H1 (cell line): ENCODE results near the gene MYO16. TPM values are rescaled to one million over a fixed set of nuclear protein-coding genes. Genes with fewer than 3 reads are reported as not detected.

Experiments used
- CTCF ChIA-PET: fragments of 300-600 bp; sonication (Branson Sonifier 250); formaldehyde crosslinking; loops from one replicate; lab custom pipeline; 2021; ENCODE audit not compliant: partially characterized antibody; lab: Charles Lee
- POLR2A ChIA-PET: fragments of 300-600 bp; sonication (Branson Sonifier 250); formaldehyde crosslinking; loops from one replicate; lab custom pipeline; 2021; ENCODE audit warnings: inconsistent platforms; ENCODE audit not compliant: partially characterized antibody; lab: Charles Lee
- DNase-seq, 2 experiments: peaks; one replicate each; pipeline versions ENCODE4 v3.0.0 to v3.0.0-alpha.2; 2010 to 2022; ENCODE audit warnings: low spot score in 2 of 2, low read depth in 1 of 2, mixed read lengths in 1 of 2
- FAIRE-seq: peaks from 2 replicates; lab custom pipeline; 2011; peaks lifted over from hg19 to GRCh38; lab: Jason Lieb, UNC
- H2AFZ ChIP-seq: 2 replicates; pipeline ENCODE4 v1.8.1; 2012; ENCODE audit warnings: low read length, inconsistent platforms
- H2AK5ac ChIP-seq: 2 replicates; pipeline ENCODE4 v1.6.1; 2013; ENCODE audit warnings: low read depth, low read length
- H2BK120ac ChIP-seq: replicated peaks from 2 replicates; pipeline ENCODE3; 2013; ENCODE audit warnings: low read depth, low read length, inconsistent platforms
- H2BK12ac ChIP-seq: 2 replicates; pipeline ENCODE4 v1.6.1; 2013; ENCODE audit warnings: low read depth, low read length
- H2BK15ac ChIP-seq: 2 replicates; pipeline ENCODE4 v1.6.1; 2013; ENCODE audit warnings: low read length
- H2BK20ac ChIP-seq: 2 replicates; pipeline ENCODE4 v1.6.1; 2013; ENCODE audit warnings: low read length
- H2BK5ac ChIP-seq: 2 replicates; pipeline ENCODE4 v1.6.1; 2013; ENCODE audit warnings: low read depth, low read length
- H3K14ac ChIP-seq: 2 replicates; pipeline ENCODE4 v1.6.1; 2013; ENCODE audit warnings: inconsistent platforms; ENCODE audit not compliant: insufficient read length
- H3K18ac ChIP-seq: 2 replicates; pipeline ENCODE4 v1.6.1; 2013; ENCODE audit warnings: low read length; ENCODE audit errors: extremely low read depth
- H3K23ac ChIP-seq: 2 replicates; pipeline ENCODE4 v1.6.1; 2013; ENCODE audit warnings: inconsistent platforms; ENCODE audit not compliant: insufficient read length
- H3K23me2 ChIP-seq: 2 replicates; pipeline ENCODE4 v1.6.1; 2013; ENCODE audit warnings: low read depth, low read length
- H3K27ac ChIP-seq: 2 replicates; pipeline ENCODE4 v1.6.1; 2011; ENCODE audit warnings: low read depth, low read length, inconsistent platforms
- H3K27me3 ChIP-seq, 4 experiments: replicated peaks in 1 of 4; 1 replicate in 1 of 4; 2 replicates in 3 of 4; pipeline versions ENCODE4 v1.6.1 to v1.8.1; 2011 to 2013; ENCODE audit warnings: low read length in 3 of 4, mild to moderate bottlenecking in 3 of 4, inconsistent platforms in 2 of 4, mixed read lengths in 2 of 4, moderate library complexity in 1 of 4; ENCODE audit not compliant: control insufficient read depth in 3 of 4, insufficient read depth in 3 of 4; ENCODE audit errors: extremely low read depth in 1 of 4
- H3K36me3 ChIP-seq, 4 experiments: 2 replicates each; pipeline versions ENCODE4 v1.6.1 to v1.8.1; 2011 to 2013; ENCODE audit warnings: mild to moderate bottlenecking in 4 of 4, low read length in 3 of 4, moderate library complexity in 2 of 4, control low read depth in 1 of 4, inconsistent platforms in 1 of 4; ENCODE audit not compliant: insufficient read depth in 4 of 4, control insufficient read depth in 2 of 4
- H3K4ac ChIP-seq: replicated peaks from 2 replicates; pipeline ENCODE3; 2013; ENCODE audit warnings: low read length, low read depth, mixed read lengths, inconsistent platforms; ENCODE audit not compliant: insufficient read length
- H3K4me1 ChIP-seq, 4 experiments: replicated peaks in 1 of 4; 1 replicate in 1 of 4; 2 replicates in 3 of 4; pipeline versions ENCODE4 v1.6.1 to v1.8.1; 2011 to 2013; ENCODE audit warnings: low read length in 3 of 4, inconsistent platforms in 2 of 4, mixed read lengths in 1 of 4; ENCODE audit not compliant: insufficient read depth in 4 of 4, control insufficient read depth in 3 of 4
- H3K4me2 ChIP-seq, 2 experiments: 2 replicates each; pipeline versions ENCODE4 v1.6.1 to v1.8.1; 2011 to 2013; ENCODE audit warnings: low read depth in 2 of 2, low read length in 2 of 2, control low read depth in 1 of 2, inconsistent platforms in 1 of 2, mild to moderate bottlenecking in 1 of 2; ENCODE audit not compliant: insufficient read depth in 1 of 2
- H3K4me3 ChIP-seq, 4 experiments: fragments of 200-600, 300-600 bp in 1 of 4; sonication (generic), shearing (Covaris generic), sonication (Bioruptor Twin) in 1 of 4; 2 replicates each; pipeline versions ENCODE4 v1.5.1 to v1.8.1; 2011 to 2016; ENCODE audit warnings: low read length in 4 of 4, low read depth in 3 of 4, control low read depth in 2 of 4, inconsistent platforms in 2 of 4, mild to moderate bottlenecking in 2 of 4, mixed read lengths in 1 of 4, moderate library complexity in 1 of 4; ENCODE audit not compliant: insufficient read depth in 2 of 4; ENCODE audit errors: extremely low read depth in 1 of 4
- H3K56ac ChIP-seq: replicated peaks from 2 replicates; pipeline ENCODE3; 2013; ENCODE audit warnings: low read depth, mild to moderate bottlenecking, mixed read lengths, low read length, inconsistent platforms; ENCODE audit not compliant: insufficient read length
- H3K79me1 ChIP-seq: 2 replicates; pipeline ENCODE4 v1.6.1; 2013; ENCODE audit warnings: low read depth, low read length, control low read depth
- H3K79me2 ChIP-seq, 2 experiments: 2 replicates each; pipeline versions ENCODE4 v1.6.1 to v1.8.1; 2012 to 2013; ENCODE audit warnings: low read length in 2 of 2, mild to moderate bottlenecking in 2 of 2, inconsistent platforms in 1 of 2; ENCODE audit not compliant: insufficient read depth in 2 of 2, control insufficient read depth in 1 of 2
- H3K9ac ChIP-seq, 4 experiments: replicated peaks in 1 of 4; 1 replicate in 1 of 4; 2 replicates in 3 of 4; pipeline versions ENCODE4 v1.6.1 to v1.8.1; 2011 to 2013; ENCODE audit warnings: low read depth in 3 of 4, low read length in 3 of 4, control low read depth in 2 of 4, mild to moderate bottlenecking in 2 of 4, moderate library complexity in 2 of 4, inconsistent platforms in 1 of 4; ENCODE audit errors: extremely low read depth in 1 of 4
- H3K9me3 ChIP-seq, 2 experiments: 2 replicates each; pipeline versions ENCODE4 v1.6.1 to v1.8.1; 2012 to 2013; ENCODE audit warnings: mild to moderate bottlenecking in 2 of 2, moderate library complexity in 2 of 2, control low read depth in 1 of 2, inconsistent platforms in 1 of 2, low read depth in 1 of 2, low read length in 1 of 2, mixed read lengths in 1 of 2; ENCODE audit not compliant: insufficient read depth in 2 of 2
- H4K20me1 ChIP-seq, 2 experiments: replicated peaks in 1 of 2; 2 replicates each; pipeline versions ENCODE3 to v1.8.1; 2011 to 2013; ENCODE audit warnings: inconsistent platforms in 2 of 2, low read length in 2 of 2, mild to moderate bottlenecking in 1 of 2; ENCODE audit not compliant: insufficient read depth in 2 of 2, control insufficient read depth in 1 of 2
- H4K5ac ChIP-seq: 2 replicates; pipeline ENCODE4 v1.6.1; 2013; ENCODE audit warnings: low read length, low read depth, mixed read lengths, inconsistent platforms; ENCODE audit not compliant: insufficient read length
- H4K8ac ChIP-seq: 2 replicates; pipeline ENCODE4 v1.8.0; 2013; ENCODE audit warnings: mild to moderate bottlenecking, moderate library complexity, low read length, inconsistent platforms; ENCODE audit not compliant: insufficient read depth; ENCODE audit errors: extremely low read depth
- H4K91ac ChIP-seq: replicated peaks from 2 replicates; pipeline ENCODE3; 2013; ENCODE audit warnings: low read length, mixed read lengths, inconsistent platforms; ENCODE audit not compliant: insufficient read length
- CTBP2 ChIP-seq: IDR thresholded peaks from 2 replicates; pipeline ENCODE4 v1.7.0; 2011; ENCODE audit warnings: borderline replicate concordance, mild to moderate bottlenecking, moderate library complexity, mixed read lengths, low read length; ENCODE audit not compliant: insufficient read depth, insufficient read length
- HDAC6 ChIP-seq: IDR thresholded peaks from one replicate; pipeline ENCODE4 v1.7.1; 2012; ENCODE audit warnings: low read depth, mild to moderate bottlenecking, inconsistent platforms, low read length, moderate library complexity
- NANOG ChIP-seq: IDR thresholded peaks from 2 replicates; pipeline ENCODE4 v1.6.1; 2011; ENCODE audit warnings: low read length, low read depth, mild to moderate bottlenecking, inconsistent platforms; ENCODE audit not compliant: insufficient read depth, poor library complexity, severe bottlenecking
- RAD21 ChIP-seq, 2 experiments: IDR thresholded peaks in 1 of 2; conservative IDR thresholded peaks in 1 of 2; 2 replicates each; pipeline ENCODE4 v1.6.1; 2011; ENCODE audit warnings: low read depth in 2 of 2, low read length in 2 of 2, improper control_type of control experiment in 1 of 2, inconsistent platforms in 1 of 2, mild to moderate bottlenecking in 1 of 2, moderate library complexity in 1 of 2
- RFX5 ChIP-seq: IDR thresholded peaks from 2 replicates; pipeline ENCODE4 v1.6.1; 2011; ENCODE audit warnings: low read depth, low read length, improper control_type of control experiment, borderline replicate concordance
- SP1 ChIP-seq: IDR thresholded peaks from 2 replicates; pipeline ENCODE4 v1.6.1; 2011; ENCODE audit warnings: low read depth, low read length
- SP2 ChIP-seq: IDR thresholded peaks from 2 replicates; pipeline ENCODE4 v1.6.1; 2012; ENCODE audit warnings: mild to moderate bottlenecking, low read length, inconsistent platforms
- TAF1 ChIP-seq: IDR thresholded peaks from 2 replicates; pipeline ENCODE4 v1.6.1; 2011; ENCODE audit warnings: mild to moderate bottlenecking, low read depth, low read length
- TAF7 ChIP-seq: optimal IDR thresholded peaks from 2 replicates; pipeline ENCODE3; 2011; ENCODE audit warnings: low read depth, mild to moderate bottlenecking, inconsistent platforms, low read length, moderate library complexity, borderline replicate concordance
- WGBS, 2 experiments: shearing (Covaris generic) in 1 of 2; methylation state at CpG; one replicate each; pipeline versions ENCODE4 v1.1.6 to v1.1.7; 2013 to 2015; ENCODE audit warnings: low lambda C conversion rate in 2 of 2, mixed read lengths in 2 of 2, inconsistent platforms in 1 of 2, low coverage in 1 of 2, missing lambda C conversion rate in 1 of 2; ENCODE audit not compliant: insufficient replicate concordance in 2 of 2, insufficient coverage in 1 of 2, insufficient read length in 1 of 2; ENCODE audit errors: extremely low coverage in 1 of 2, missing lambda C conversion rate in 1 of 2; 5-methylcytosine and 5-hydroxymethylcytosine counted together
- polyA plus RNA-seq, 7 experiments: library from polyadenylated mRNA; depleted of rRNA in 3 of 7; stranded (reverse) in 5 of 7; unstranded in 2 of 7; fragments of >200 nt in 5 of 7; fragments of 200-250 nt in 2 of 7; gene quantifications; 1 replicate in 5 of 7; 2 replicates in 1 of 7; 4 replicates in 1 of 7; pipeline versions ENCODE4 v1.2.1 to v1.2.3, GENCODE V29; 2011 to 2013; ENCODE audit warnings: missing spikeins in 2 of 7, mixed read lengths in 2 of 7
- total RNA-seq: library from RNA; stranded (reverse); fragmentation: NEBNext Ultra II Directional; extraction: Animal tissue kit (Norgen Biotek cat#: 25700); gene quantifications from 2 replicates; pipeline ENCODE4 v1.2.1, GENCODE V29; 2021
- TF ChIP-seq, protein P1 (sequence below): IDR thresholded peaks from 2 replicates; pipeline ENCODE4 v1.6.1; 2011; ENCODE audit warnings: low read length, improper control_type of control experiment
- TF ChIP-seq, protein P2 (sequence below): IDR thresholded peaks from 2 replicates; pipeline ENCODE4 v1.6.1; 2012; ENCODE audit warnings: low read length, inconsistent platforms

MYO16 gene
- total and polyA plus RNA-seq, 2 of the 8 experiments (the other 6 are each of a cell fraction or from before 2014, with no cell fraction given), result 0.02 to 0.22 TPM

DNA sequence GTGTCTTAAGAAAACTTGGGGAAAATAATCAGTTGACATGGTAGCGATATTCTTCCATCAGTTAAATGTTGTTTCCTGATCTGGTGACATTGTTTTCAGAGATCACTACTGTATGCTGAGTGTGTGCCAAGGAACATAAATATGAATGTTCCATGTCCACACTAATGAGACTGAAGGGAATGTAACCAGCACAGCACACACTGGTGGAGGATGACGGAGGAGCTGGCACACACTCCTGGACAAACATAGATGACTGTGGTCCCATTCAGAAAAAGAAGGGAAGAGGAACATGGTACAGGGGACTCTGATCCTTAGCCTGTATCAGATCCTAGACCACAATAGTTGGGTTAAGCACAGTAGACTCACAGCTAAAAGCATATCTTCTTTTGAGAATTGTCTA lies 574.8 kb downstream of the MYO16 start:
- Histone ChIP-seq H4K5ac (no peak overlapping the region), H3K4me3 (no peak overlapping the region), H4K20me1 (no peaks in the 10 kb centered on the region), H3K36me3 (no peaks in the 10 kb centered on the region), H2BK15ac (no peak overlapping the region), H3K4me2 (no peak overlapping the region), H4K8ac (no peak overlapping the region), H3K27me3 (no peaks in the 10 kb centered on the region), H2BK12ac (no peak overlapping the region), H4K91ac (no peak overlapping the region), H2AFZ (no peak overlapping the region), H3K27ac (no peak overlapping the region), H2AK5ac (no peak overlapping the region), H3K9ac (no peak overlapping the region), H3K79me2 (no peaks in the 10 kb centered on the region), H3K9me3 (no peaks in the 10 kb centered on the region), H3K79me1 (no peaks in the 10 kb centered on the region), H3K18ac (no peak overlapping the region), H3K23me2 (no peaks in the 10 kb centered on the region), H3K56ac (no peak overlapping the region), H3K4me1 (peaks cover 0 to 3% (median 0%) of the 10 kb centered on the region in 4 experiments; a peak in 1 of 7 replicates), H3K23ac (no peak overlapping the region), H2BK20ac (no peak overlapping the region), H2BK5ac (no peak overlapping the region), H2BK120ac (no peak overlapping the region), H3K14ac (no peak overlapping the region), H3K4ac (no peak overlapping the region)
- DNase-seq, result no peak
- WGBS, 2 experiments, result 100% methylated on average over 2 of the region's 2 CpGs; no CpG with 5 or more reads in 1 of the 2 experiments
- POLR2A ChIA-PET, result no interaction called here
- no peak for FAIRE-seq
- CTCF ChIA-PET, result interaction anchor here (0.9 to 4.3 kb wide), 5 partner anchors 8 to 243 kb away, joined by 3 to 25 read pairs (median 3); no protein-coding TSS in a partner anchor
- no peak for TF ChIP-seq NANOG
- TF ChIP-seq CTBP2, result no peak
- no peak for TF ChIP-seq SP1
- TF ChIP-seq, protein P1, sequence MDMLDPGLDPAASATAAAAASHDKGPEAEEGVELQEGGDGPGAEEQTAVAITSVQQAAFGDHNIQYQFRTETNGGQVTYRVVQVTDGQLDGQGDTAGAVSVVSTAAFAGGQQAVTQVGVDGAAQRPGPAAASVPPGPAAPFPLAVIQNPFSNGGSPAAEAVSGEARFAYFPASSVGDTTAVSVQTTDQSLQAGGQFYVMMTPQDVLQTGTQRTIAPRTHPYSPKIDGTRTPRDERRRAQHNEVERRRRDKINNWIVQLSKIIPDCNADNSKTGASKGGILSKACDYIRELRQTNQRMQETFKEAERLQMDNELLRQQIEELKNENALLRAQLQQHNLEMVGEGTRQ, result no peak
- TF ChIP-seq TAF7, result no peak
- TF ChIP-seq SP2, result no peak
- no peak for TF ChIP-seq HDAC6
- TF ChIP-seq, protein P2, sequence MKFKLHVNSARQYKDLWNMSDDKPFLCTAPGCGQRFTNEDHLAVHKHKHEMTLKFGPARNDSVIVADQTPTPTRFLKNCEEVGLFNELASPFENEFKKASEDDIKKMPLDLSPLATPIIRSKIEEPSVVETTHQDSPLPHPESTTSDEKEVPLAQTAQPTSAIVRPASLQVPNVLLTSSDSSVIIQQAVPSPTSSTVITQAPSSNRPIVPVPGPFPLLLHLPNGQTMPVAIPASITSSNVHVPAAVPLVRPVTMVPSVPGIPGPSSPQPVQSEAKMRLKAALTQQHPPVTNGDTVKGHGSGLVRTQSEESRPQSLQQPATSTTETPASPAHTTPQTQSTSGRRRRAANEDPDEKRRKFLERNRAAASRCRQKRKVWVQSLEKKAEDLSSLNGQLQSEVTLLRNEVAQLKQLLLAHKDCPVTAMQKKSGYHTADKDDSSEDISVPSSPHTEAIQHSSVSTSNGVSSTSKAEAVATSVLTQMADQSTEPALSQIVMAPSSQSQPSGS, result no peak
- TF ChIP-seq TAF1, result no peak
- TF ChIP-seq RAD21 (IDR thresholded peaks at IDR 0.05 in 1 of 2, conservative IDR thresholded peaks at IDR 0.05 in 1 of 2; ENCODE audit: low read depth in 2 of 2, low read length in 2 of 2), result no peak
- TF ChIP-seq RFX5, result no peak
